HFFc6 (cell line): ENCODE results near the gene POLA2. TPM values are rescaled to one million over a fixed set of nuclear protein-coding genes. Genes with fewer than 3 reads are reported as not detected.
"Not testable (repeated sequence)": the region's sequence is repeated elsewhere in the genome, so short reads cannot be mapped to it uniquely, and the experiment has no call there.

Source experiments
- DNase-seq: peaks from one replicate; pipeline ENCODE4 v3.0.0-alpha.2; 2018
- H3K27ac Mint-ChIP-seq: 2 replicates; pipeline ENCODE4 v1.8.0; 2020; ENCODE audit warnings: mild to moderate bottlenecking, mixed read lengths
- H3K27me3 Mint-ChIP-seq: 2 replicates; pipeline ENCODE4 v1.8.0; 2021; ENCODE audit warnings: mild to moderate bottlenecking, moderate library complexity, mixed read lengths; ENCODE audit not compliant: insufficient read depth
- H3K36me3 Mint-ChIP-seq: 2 replicates; pipeline ENCODE4 v1.8.0; 2021; ENCODE audit warnings: low read depth, mixed read lengths
- H3K4me1 Mint-ChIP-seq: 2 replicates; pipeline ENCODE4 v1.8.0; 2020; ENCODE audit warnings: low read depth, mixed read lengths
- H3K4me3 Mint-ChIP-seq: 2 replicates; pipeline ENCODE4 v1.8.0; 2020; ENCODE audit warnings: mild to moderate bottlenecking, moderate library complexity, mixed read lengths
- H3K9me3 Mint-ChIP-seq: 2 replicates; pipeline ENCODE4 v1.8.0; 2020; ENCODE audit warnings: mild to moderate bottlenecking, mixed read lengths
- CTCF ChIP-seq: fragments of 200-600 bp; sonication (generic); IDR thresholded peaks from 2 replicates; pipeline ENCODE4 v1.5.0; 2021; ENCODE audit warnings: antibody characterized with exemption, mild to moderate bottlenecking
- total RNA-seq, 6 experiments: library from RNA; stranded (reverse); fragmentation: NEBNext Ultra II Directional; extraction: Animal tissue kit (Norgen Biotek cat#: 25700); gene quantifications; 2 replicates in 1 of 6; 3 replicates in 5 of 6; pipeline ENCODE4 v1.2.3, GENCODE V29; 2021

Gene POLA2
- total RNA-seq, 6 experiments from 2014 or later, result 8.6 to 18.3 (median 15.3) TPM

DNA sequence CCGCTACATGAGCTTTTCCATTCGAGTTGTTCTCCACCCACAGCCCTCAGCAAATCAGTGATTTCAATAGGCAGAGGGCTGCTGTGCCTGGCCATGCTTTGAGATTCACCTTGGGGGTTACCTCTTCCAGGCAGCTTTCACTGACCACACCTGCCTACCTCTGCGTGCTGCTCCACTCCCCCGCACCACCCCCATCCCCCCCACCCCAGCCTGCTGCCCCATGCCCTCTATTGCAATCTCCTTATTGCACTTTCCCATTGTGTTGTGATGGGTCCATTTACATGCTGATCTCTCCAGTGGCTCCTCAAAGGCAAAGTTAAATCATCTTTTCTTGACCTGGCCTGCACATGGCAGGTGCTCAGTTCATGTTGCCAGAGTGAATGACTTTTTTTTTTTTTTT lies 18.0 kb upstream of the POLA2 start:
- Mint-ChIP-seq H3K27ac (no peak overlapping the region), H3K4me3 (no peak overlapping the region), H3K9me3 (no peaks in the 10 kb centered on the region; the same call in 1 of the 2 replicates), H3K36me3 (no peaks in the 10 kb centered on the region), H3K4me1 (no peaks in the 10 kb centered on the region), H3K27me3 (peaks cover 10% of the 10 kb centered on the region)
- no peak for TF ChIP-seq CTCF
- DNase-seq, result no peak

GRCh38 chr11:65245046-65245445 lies 16.7 kb upstream of the POLA2 start:
- DNase-seq, H3K9me3 Mint-ChIP-seq, H3K4me3 Mint-ChIP-seq, H3K27ac Mint-ChIP-seq, H3K4me1 Mint-ChIP-seq, H3K36me3 Mint-ChIP-seq: not testable (repeated sequence)
- peaks cover 10% of the 10 kb centered on the region for H3K27me3 Mint-ChIP-seq

GRCh38 chr11:65246506-65246905 lies 15.3 kb upstream of the POLA2 start:
- H3K9me3 Mint-ChIP-seq, result no peaks in the 10 kb centered on the region; the same call in 1 of the 2 replicates
- no peak for DNase-seq
- no peaks in the 10 kb centered on the region for H3K4me1 Mint-ChIP-seq
- no peak overlapping the region for H3K27ac Mint-ChIP-seq
- peaks cover 10% of the 10 kb centered on the region for H3K27me3 Mint-ChIP-seq
- TF ChIP-seq CTCF, result no peak
- no peaks in the 10 kb centered on the region for H3K36me3 Mint-ChIP-seq
- H3K4me3 Mint-ChIP-seq, result no peak overlapping the region

- not testable (repeated sequence) for DNase-seq, H3K4me1 Mint-ChIP-seq, H3K9me3 Mint-ChIP-seq, H3K27ac Mint-ChIP-seq, H3K27me3 Mint-ChIP-seq, H3K36me3 Mint-ChIP-seq, H3K4me3 Mint-ChIP-seq
Measured at GRCh38 chr11:65248184-65248710, 13.5 kb upstream of the POLA2 start.

DNA sequence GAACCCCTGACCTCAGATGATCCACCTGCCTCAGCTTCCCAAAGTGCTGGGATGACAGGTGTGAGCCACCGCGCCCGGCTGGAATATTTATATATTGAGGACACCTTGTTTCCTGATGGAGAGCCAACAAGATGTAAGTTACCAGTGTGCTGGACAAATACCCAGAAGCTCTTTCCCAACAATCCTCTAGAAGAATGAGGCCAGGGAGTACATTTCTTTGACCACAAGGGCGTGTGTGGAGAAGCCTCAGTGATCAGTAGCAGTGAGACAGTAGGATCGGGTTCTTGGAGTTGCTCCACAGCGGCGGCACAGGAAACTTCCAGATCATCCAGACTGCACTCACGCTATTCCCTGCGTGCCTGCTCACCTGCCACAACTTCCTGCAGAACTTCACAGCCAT lies 10.3 kb upstream of the POLA2 start:
- Mint-ChIP-seq H3K4me1 (peaks cover 9% of the 10 kb centered on the region; the same call in 1 of the 2 replicates), H3K27me3 (peaks cover 4% of the 10 kb centered on the region), H3K36me3 (no peaks in the 10 kb centered on the region), H3K9me3 (no peaks in the 10 kb centered on the region), H3K27ac (no peak overlapping the region), H3K4me3 (no peak overlapping the region)
- peak; percentile 7 for DNase-seq
- TF ChIP-seq CTCF, result 0 out of 2 replicates have a peak, but pooled peaks have one; percentile 9

- no peak for DNase-seq
- no peak for TF ChIP-seq CTCF
- H3K36me3 Mint-ChIP-seq, result no peaks in the 10 kb centered on the region
- no peaks in the 10 kb centered on the region for H3K9me3 Mint-ChIP-seq
- H3K4me1 Mint-ChIP-seq, result peaks cover 9% of the 10 kb centered on the region; the same call in 1 of the 2 replicates
- H3K27ac Mint-ChIP-seq, result no peak overlapping the region
- H3K4me3 Mint-ChIP-seq, result no peak overlapping the region
- no peaks in the 10 kb centered on the region; the same call in none of the 2 replicates for H3K27me3 Mint-ChIP-seq
Measured at GRCh38 chr11:65254724-65255123, 7.0 kb upstream of the POLA2 start.

- Mint-ChIP-seq H3K36me3 (no peaks in the 10 kb centered on the region), H3K9me3 (no peaks in the 10 kb centered on the region), H3K4me1 (peaks cover 28% of the 10 kb centered on the region), H3K27ac (no peak overlapping the region), H3K27me3 (no peaks in the 10 kb centered on the region; the same call in none of the 2 replicates), H3K4me3 (no peak overlapping the region)
- no peak for TF ChIP-seq CTCF
- no peak for DNase-seq
Measured at GRCh38 chr11:65258988-65259387, 2.8 kb upstream of the POLA2 start.
